GM12801 (cell line): ENCODE results near the gene SYNGR2.

Experiments used
- TF ChIP-seq, protein P1 (sequence below): IDR thresholded peaks from one replicate; pipeline ENCODE4 v1.5.1; 2011; ENCODE audit warnings: control low read depth; ENCODE audit not compliant: insufficient read length; ENCODE audit errors: extremely low read depth

Gene SYNGR2

DNA sequence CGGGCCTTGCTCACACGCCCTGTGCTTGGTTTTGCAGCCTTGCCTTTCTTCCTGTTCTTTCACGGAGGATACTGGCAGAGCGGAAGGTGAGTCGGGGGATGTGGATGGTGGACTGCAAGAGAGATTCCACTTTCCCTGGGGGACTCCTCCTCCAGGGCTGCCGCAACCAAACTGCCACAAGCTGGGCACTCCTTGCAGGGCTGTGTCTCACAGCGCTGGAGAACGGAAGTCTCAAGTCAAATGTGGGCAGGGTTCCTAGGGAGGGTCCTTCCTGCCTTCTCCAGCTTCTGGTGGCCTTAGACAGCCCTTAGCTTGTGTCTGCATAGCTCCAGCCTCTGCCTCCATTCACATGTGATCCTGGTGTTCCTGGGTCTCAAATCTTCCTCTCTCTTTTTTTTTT, 34.3 kb downstream of the SYNGR2 start:
- TF ChIP-seq, protein P1, sequence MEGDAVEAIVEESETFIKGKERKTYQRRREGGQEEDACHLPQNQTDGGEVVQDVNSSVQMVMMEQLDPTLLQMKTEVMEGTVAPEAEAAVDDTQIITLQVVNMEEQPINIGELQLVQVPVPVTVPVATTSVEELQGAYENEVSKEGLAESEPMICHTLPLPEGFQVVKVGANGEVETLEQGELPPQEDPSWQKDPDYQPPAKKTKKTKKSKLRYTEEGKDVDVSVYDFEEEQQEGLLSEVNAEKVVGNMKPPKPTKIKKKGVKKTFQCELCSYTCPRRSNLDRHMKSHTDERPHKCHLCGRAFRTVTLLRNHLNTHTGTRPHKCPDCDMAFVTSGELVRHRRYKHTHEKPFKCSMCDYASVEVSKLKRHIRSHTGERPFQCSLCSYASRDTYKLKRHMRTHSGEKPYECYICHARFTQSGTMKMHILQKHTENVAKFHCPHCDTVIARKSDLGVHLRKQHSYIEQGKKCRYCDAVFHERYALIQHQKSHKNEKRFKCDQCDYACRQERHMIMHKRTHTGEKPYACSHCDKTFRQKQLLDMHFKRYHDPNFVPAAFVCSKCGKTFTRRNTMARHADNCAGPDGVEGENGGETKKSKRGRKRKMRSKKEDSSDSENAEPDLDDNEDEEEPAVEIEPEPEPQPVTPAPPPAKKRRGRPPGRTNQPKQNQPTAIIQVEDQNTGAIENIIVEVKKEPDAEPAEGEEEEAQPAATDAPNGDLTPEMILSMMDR, result no peak

DNA sequence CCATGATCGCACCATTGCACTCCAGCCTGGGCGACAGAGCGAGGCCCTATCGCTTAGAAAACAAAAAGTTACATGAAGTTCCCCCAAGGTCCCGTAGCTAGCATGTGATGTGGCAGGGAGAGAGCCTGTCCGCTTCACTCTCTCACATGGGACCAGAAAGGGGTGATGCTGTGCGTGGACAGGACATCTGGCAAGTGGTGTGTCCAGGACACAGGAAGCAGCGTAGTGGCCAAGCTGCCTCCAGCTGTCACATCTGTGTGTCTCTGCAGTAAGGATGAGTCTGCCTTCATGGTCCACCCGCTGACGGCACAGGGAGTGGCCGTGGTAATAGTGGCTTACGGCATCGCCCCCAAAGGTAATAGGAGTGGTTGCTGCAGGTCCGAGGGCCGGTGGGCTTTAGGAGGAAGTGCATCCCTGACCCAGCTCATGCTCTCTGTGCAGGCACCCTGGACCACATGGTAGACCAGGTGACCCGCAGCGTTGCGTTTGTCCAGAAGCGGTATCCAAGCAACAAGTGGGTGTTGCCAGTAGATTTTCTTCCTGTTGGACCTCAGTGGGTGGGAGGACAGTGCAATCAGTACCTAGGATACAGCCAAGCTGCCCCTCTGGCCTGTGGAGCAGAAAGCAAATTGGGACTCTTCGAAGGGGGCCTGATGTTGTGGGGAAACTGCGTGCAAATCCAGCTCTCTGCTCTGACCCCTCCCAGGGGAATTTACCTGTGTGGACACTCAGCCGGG, 36.2 kb downstream of the SYNGR2 start:
- TF ChIP-seq, protein P1, result no peak

DNA sequence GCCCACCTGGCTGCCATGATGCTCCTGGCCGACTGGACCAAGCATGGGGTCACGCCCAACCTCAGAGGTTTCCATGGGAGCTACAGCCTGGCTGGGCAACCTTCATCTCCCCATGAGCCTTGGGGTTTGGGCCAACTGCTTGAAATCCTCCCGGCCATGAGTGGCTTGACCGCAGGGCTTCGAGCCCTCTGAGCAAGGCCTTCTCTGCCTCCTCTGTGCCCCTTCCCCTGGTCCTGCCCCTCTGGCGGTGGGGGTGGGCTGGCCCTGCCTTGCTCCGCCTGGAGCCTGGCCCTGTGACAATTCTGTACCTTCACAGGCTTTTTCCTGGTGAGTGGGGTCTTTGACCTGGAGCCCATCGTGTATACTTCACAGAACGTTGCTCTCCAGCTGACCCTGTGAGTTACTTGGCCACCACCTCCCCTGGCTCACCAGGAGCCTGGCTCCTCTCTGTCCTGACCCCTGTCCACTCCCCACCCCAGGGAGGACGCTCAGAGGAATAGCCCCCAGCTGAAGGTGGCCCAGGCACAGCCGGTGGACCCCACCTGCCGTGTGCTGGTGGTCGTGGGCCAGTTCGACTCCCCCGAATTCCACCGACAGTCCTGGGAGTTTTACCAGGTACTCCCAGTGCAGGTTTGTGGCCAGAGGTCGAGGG, 36.9 kb downstream of the SYNGR2 start:
- TF ChIP-seq, protein P1, result no peak

GRCh38 chr17:78206298-78206697, 37.9 kb downstream of the SYNGR2 start:
- TF ChIP-seq, protein P1, result no peak

GRCh38 chr17:78208486-78208885, 40.1 kb downstream of the SYNGR2 start:
- TF ChIP-seq, protein P1, result no peak

DNA sequence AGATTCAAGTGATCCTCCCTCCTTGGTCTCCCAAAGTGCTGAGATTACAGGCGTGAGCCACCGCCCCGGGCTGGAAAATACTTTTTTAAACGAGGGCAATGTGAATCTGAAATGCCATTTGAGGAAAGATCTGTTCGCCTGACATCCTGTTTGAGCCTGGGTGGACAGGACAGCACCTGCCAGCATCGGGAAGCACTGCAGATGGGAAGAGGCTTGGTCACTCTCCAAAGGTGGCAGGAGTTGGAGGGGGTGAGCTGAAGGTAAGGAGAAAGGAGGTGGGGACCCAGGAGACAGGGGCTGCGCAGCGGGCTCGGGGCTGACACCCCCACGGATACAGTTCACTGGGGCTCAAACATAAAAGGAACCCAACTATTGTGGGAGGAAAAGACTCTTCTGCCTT, 41.7 kb downstream of the SYNGR2 start:
- TF ChIP-seq, protein P1, result no peak

DNA sequence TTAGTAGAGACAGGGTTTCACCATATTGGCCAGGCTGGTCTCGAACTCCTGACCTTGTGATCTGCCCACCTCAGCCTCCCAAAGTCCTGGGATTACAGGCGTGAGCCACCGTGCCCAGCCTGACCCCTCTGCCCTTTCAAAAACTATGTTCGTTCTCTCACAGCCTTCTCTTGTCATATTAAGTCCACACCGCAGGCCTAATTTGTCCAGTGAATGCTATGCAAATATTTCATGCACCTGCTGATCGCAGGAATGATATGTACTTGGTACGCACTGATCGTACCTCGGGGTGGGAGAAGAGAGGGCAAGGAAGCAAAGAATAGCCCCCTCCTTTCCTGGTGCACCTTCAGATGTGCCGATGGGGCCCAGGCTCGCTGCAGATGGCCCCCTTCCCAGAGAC, 42.7 kb downstream of the SYNGR2 start:
- TF ChIP-seq, protein P1, result no peak
